Measurements from ENCODE around the gene IER3. TPM values are rescaled to one million over a fixed set of nuclear protein-coding genes. Genes with fewer than 3 reads are reported as not detected.

IER3 gene
- total and polyA plus RNA-seq, 8 donors: 16.5 to 187 (median 113) TPM

GRCh38 chr6:30711758-30712380 lies 32.5 kb downstream of the IER3 start:
- Histone ChIP-seq H3K4me3 (no peak overlapping the region), H3K27me3 (no peaks in the 10 kb centered on the region), H3K27ac (no peak overlapping the region), H3K4me1 (peaks cover 0 to 12% (median 10%) of the 10 kb centered on the region in 4 donors), H3K36me3 (peaks cover 26 to 83% (median 82%) of the 10 kb centered on the region in 4 donors), H3K9me3 (no peaks in the 10 kb centered on the region)
- TF ChIP-seq, protein P1, sequence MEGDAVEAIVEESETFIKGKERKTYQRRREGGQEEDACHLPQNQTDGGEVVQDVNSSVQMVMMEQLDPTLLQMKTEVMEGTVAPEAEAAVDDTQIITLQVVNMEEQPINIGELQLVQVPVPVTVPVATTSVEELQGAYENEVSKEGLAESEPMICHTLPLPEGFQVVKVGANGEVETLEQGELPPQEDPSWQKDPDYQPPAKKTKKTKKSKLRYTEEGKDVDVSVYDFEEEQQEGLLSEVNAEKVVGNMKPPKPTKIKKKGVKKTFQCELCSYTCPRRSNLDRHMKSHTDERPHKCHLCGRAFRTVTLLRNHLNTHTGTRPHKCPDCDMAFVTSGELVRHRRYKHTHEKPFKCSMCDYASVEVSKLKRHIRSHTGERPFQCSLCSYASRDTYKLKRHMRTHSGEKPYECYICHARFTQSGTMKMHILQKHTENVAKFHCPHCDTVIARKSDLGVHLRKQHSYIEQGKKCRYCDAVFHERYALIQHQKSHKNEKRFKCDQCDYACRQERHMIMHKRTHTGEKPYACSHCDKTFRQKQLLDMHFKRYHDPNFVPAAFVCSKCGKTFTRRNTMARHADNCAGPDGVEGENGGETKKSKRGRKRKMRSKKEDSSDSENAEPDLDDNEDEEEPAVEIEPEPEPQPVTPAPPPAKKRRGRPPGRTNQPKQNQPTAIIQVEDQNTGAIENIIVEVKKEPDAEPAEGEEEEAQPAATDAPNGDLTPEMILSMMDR (IDR thresholded peaks at IDR 0.05): no peak
- TF ChIP-seq POLR2AphosphoS5 (IDR thresholded peaks at IDR 0.05) (no peak), EP300 (IDR thresholded peaks at IDR 0.05) (no peak)
- intact Hi-C loops (cut with DNase I; ENCODE audit: low total_unique reads): no loop called here
- WGBS, 5 donors: 85 to 93% (median 93%) methylated on average over 1 of the region's 1 CpG
- no peak for DNase-seq

DNA sequence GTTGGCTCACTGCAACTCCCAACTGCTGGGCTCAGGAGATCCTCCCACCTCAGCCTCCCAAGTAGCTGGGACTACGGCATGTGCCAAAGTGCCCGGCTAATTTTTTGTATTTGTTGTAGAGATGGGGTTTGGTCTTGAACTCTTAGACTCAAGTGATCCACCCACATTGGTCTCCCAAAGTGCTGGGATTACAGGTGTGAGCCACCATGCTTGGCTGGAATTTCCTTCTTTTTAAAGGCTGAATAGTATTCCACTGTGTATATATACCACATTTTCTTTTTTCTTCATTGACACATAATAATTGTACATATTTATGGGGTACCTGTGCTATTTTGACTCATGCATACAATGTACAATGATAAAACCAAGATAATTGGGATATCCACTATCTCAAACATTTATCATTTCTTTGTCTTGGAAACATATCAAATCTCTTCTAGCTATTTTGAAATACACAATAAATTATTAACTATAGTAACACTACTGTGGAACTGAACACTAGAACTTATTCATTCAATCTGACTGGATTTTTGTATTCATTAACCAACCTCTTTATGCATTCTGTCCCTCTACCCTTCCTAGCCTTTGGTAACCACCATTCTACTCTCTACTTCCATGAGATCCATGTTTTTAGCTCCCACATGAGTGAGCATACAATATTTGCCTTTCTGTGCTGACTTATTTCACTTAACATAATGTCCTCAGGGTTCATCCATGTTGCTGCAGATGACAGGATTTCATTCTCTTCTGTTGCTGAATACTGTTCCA lies 35.1 kb downstream of the IER3 start:
- intact Hi-C loops (cut with DNase I; ENCODE audit: low total_unique reads): no loop called here
- DNase-seq: no peak
- TF ChIP-seq POLR2A (IDR thresholded peaks at IDR 0.05): no peak
- TF ChIP-seq, protein P1 (IDR thresholded peaks at IDR 0.05): no peak
- no peak for TF ChIP-seq EP300 (IDR thresholded peaks at IDR 0.05)
- TF ChIP-seq POLR2AphosphoS5 (IDR thresholded peaks at IDR 0.05): no peak
- H3K4me3 ChIP-seq: no peak overlapping the region
- peaks cover 34 to 98% (median 96%) of the 10 kb centered on the region in 4 donors for H3K36me3 ChIP-seq
- 90 to 99% (median 98%) methylated on average over 2 of the region's 2 CpGs for WGBS, 5 donors
- no peaks in the 10 kb centered on the region for H3K27me3 ChIP-seq
- no peaks in the 10 kb centered on the region for H3K4me1 ChIP-seq
- no peak overlapping the region for H3K27ac ChIP-seq
- no peaks in the 10 kb centered on the region for H3K9me3 ChIP-seq

- Histone ChIP-seq H3K4me1 (no peaks in the 10 kb centered on the region), H3K27ac (no peak overlapping the region), H3K4me3 (no peak overlapping the region), H3K9me3 (no peaks in the 10 kb centered on the region), H3K36me3 (peaks cover 33 to 98% (median 90%) of the 10 kb centered on the region in 4 donors), H3K27me3 (no peaks in the 10 kb centered on the region)
- TF ChIP-seq, protein P1 (IDR thresholded peaks at IDR 0.05): no peak
- TF ChIP-seq POLR2A (IDR thresholded peaks at IDR 0.05): no peak
- no peak for TF ChIP-seq POLR2AphosphoS5 (IDR thresholded peaks at IDR 0.05)
- TF ChIP-seq EP300 (IDR thresholded peaks at IDR 0.05): no peak
- intact Hi-C loops (cut with DNase I; ENCODE audit: low total_unique reads): no loop called here
- WGBS, 5 donors: 69 to 76% (median 71%) methylated on average over 6 of the region's 6 CpGs
- DNase-seq: peak in 1 of 2 donors; percentile 55
These were observed 37.0 kb downstream of the IER3 start for GRCh38 chr6:30707281-30707850.

DNA sequence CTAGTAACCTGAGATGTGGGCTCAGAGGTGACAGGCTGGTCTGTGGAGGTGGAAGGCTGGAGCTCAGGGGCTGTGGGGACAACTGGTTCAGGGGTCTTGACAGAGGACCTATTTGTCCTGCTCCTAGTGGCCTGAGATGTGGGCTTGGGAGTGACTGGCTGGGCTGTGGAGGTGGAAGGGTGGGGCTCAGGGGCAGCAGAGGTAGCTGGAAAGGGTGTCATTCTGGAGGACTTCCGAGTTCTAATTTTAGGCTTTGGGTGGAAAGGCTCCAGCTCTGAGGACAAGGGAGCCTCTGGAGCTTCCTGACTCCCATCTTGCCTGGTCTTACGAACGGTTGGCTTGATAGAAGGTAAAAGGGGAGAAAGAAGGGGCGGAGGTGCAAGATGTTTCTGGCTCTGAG lies 38.7 kb downstream of the IER3 start:
- peaks cover 18 to 98% (median 80%) of the 10 kb centered on the region in 4 donors for H3K36me3 ChIP-seq
- WGBS, 5 donors: 89 to 100% (median 96%) methylated on average over 4 of the region's 4 CpGs
- TF ChIP-seq POLR2AphosphoS5 (IDR thresholded peaks at IDR 0.05) (no peak), EP300 (IDR thresholded peaks at IDR 0.05) (no peak), POLR2A (IDR thresholded peaks at IDR 0.05) (no peak)
- TF ChIP-seq, protein P1 (IDR thresholded peaks at IDR 0.05): no peak
- H3K27ac ChIP-seq: no peak overlapping the region
- intact Hi-C loops (cut with DNase I; ENCODE audit: low total_unique reads): no loop called here
- no peaks in the 10 kb centered on the region for H3K4me1 ChIP-seq
- H3K4me3 ChIP-seq: no peak overlapping the region
- H3K27me3 ChIP-seq: no peaks in the 10 kb centered on the region
- DNase-seq: no peak
- H3K9me3 ChIP-seq: no peaks in the 10 kb centered on the region

Measured in stomach (tissue), 9 donors.